GM21381 (cell line): ENCODE data around the gene QRSL1.
"Not testable (repeated sequence)": the region's sequence is repeated elsewhere in the genome, so short reads cannot be mapped to it uniquely, and the experiment has no call there.

Experiments used
- ATAC-seq: cut with Tn5 transposase; IDR thresholded peaks from one replicate; pipeline ENCODE4 v1.9.1; 2021; ENCODE audit warnings: mild to moderate bottlenecking, moderate library complexity; ENCODE audit not compliant: unreplicated experiment

The QRSL1 gene

GRCh38 chr6:106629103-106629858, at the start of gene QRSL1, which contains the start of gene RTN4IP1:
TSS of gene QRSL1 (plus strand) at chr6:106629578. CDS start at chr6:106629682, 104 bp downstream.
TSS of gene RTN4IP1 (minus strand) at chr6:106629498. CDS start at chr6:106629021, 477 bp downstream.
- ATAC-seq, result peak; percentile 80

- ATAC-seq, result no peak
Observed at GRCh38 chr6:106581468-106581867, 47.9 kb upstream of the QRSL1 start.

DNA sequence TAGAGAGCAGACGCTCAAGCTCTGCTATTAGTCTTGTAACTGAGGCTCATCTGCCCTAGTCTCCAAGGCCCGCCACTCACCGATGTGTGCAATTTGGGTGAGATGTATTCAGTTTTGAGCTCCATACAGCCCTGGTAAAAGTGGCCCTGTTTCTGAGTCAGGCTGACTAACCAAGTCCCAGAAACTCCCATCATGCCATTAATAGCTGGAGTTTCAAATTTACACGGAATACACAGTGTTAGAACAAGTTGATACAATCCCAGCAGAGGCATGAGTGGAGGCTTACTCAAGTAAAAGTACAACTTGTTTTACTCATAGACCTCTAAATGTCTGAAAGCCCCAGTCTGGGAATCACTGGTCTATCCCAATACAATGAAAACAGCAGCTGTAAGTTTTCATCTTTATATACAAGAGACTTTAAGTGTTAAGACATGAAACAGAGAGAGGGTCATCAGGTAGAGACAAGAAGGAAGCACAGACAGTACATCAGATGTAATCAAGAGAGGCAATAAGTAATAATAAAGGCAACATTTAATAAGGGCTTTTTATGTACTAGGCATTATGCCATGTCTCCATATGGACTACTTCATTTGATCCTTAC, 42.5 kb upstream of the QRSL1 start:
- ATAC-seq, result no peak

GRCh38 chr6:106588937-106589336, 40.4 kb upstream of the QRSL1 start:
- ATAC-seq, result not testable (repeated sequence)

- ATAC-seq, result no peak
Observed at GRCh38 chr6:106591111-106591825, 38.1 kb upstream of the QRSL1 start.

DNA sequence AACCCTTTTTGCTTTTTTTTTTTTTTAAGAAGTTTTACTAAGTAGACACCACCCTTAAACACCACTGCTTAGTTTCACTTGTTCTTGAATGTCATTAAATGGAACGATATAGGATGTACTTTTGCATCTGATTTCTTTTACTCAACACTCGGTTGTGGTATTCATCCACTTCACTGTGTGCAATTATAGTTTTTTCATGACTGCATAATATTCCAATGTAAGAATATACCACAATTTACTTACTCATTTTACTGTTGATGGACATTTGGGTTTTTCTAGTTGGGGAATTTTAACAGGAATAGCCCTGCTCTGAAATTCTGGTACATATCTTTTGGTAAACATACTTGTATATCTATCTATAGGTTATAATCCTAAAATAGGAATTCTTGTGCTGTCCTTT, 29.9 kb upstream of the QRSL1 start:
- ATAC-seq, result no peak

DNA sequence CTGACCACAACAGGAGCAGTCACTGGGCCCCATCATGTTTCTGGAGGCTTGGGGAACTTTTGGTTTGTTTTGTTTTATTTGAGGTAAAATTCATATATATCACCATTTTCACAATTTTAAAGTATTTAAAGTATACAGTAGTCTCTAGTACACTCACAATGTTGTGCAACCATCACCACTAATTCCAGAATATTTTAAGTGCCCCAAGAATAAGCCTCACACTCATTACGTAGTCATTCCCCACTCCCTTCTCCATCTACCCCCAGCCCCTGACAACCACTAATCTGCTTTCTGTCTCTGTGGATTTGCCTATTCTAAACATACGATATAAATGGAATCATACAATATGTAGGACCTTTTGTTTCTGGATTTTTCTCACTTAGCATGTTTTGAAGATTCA, 29.0 kb upstream of the QRSL1 start:
- no peak for ATAC-seq

DNA sequence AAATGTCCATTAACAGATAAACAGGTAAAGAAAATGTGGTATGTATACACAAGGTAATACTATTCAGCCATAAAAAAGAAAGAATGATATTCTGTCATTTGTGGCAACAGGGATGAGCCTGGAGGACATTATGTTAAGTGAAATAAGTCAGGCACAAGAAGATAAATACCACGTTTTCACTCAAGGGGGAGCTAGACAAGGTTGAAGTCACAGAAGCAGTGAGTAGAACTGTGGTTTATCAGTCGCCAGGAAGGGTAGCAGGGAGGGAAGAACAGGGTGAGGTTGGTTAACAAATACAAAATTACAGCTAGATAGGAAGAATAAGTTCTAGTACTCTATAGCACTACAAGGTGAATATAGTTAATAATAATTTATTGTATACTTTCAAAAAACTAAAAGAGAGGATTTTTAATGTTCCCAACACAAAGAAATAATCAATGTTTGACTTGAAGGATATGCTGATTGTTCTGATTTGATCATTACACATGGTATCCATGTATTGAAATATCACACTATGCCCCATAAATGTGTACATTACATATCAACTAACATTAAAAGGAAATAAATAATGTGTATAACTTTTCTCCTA, 21.2 kb upstream of the QRSL1 start:
- ATAC-seq, result peak; percentile 69

GRCh38 chr6:106609699-106610098, 19.7 kb upstream of the QRSL1 start:
- no peak for ATAC-seq

DNA sequence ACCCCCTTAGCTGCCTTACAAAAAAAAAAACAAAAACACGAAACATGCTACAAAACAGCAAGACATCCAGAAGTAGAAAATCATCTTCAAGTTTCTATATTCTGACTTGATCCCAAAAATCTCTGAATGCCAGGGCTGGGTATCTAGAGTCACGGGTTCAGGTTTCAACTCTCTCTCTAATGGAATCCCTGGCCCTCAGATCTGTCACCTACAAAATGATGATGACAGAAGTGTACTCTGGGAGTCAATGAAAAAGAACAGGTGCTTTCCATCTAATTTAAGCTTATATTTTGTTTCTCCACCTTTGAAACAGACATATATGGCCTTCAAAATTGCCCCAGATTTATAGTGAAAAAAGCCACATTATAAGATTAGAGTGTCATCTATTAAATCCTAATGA, 18.3 kb upstream of the QRSL1 start:
- no peak for ATAC-seq

- ATAC-seq, result no peak
Observed at GRCh38 chr6:106612671-106613416, 16.5 kb upstream of the QRSL1 start.

GRCh38 chr6:106613590-106613989, 15.8 kb upstream of the QRSL1 start:
- no peak for ATAC-seq

GRCh38 chr6:106614166-106614565, 15.2 kb upstream of the QRSL1 start:
- ATAC-seq, result no peak

DNA sequence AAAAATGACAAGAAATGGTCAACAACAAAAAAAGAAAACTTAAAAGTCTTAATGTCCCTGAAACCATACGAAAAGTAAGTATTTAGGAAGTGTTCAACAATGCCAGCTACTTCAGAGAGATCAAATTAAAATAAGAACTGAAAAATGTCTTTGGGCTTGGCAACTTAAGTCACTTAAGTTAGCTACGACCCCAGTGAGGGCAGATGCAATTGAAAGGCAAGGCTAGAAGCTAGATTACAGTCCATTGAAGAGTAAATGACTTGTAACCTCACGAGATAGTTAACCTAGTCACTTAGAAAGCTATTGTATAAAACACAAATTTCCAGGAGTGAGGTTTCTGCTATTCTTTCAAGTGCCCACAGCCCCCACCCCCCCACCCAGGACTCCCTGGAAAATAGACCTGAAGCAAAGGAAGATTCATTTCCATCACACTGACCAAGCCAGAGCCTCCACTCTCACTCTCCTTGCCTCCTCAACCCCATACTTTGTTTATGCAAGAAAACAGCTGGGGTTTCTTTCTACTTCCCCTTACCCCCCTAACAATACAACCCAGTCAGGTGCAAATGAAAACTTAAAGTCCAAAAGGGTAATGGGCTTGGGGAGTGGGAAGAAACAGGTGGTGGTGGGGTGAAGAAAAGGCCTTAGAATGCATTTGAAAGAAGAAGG, 14.7 kb upstream of the QRSL1 start:
- ATAC-seq, result no peak

DNA sequence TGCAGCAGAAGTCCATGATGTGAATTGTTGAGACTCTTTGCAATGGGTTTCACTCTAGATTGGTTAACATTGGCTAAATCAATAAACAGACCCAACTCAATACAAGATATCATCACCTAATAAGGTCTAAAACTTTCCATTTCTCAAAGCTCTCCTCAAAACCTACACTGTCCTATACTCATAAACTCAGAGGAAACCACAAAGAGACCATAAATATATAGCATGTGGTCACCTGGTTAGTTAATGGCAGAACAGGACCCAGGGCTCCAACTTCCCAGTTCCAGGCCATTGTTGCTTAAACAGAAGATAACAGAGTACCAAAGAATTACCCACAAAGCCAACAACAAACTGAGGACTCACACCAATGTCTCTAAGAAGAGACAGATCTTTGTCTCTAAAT, 12.1 kb upstream of the QRSL1 start:
- ATAC-seq, result peak; percentile 75

DNA sequence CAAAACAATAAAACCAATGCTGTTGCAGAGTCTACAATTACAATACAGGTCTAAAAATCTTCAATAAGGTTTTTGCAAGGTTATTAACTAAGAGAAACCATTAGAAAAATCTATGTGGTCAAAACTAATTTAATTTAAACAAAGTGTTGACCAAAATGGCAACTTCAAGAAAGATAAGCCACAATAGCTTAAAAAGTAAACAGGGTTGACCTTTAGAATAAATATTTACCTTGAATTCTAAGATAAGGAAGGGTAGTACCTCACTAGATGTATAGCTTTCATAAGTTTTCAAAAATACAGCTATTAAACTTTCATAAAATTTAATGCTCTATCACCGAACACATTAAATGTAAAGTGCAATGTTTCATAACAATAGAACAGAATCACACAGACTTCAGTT, 11.5 kb upstream of the QRSL1 start:
- ATAC-seq, result no peak

DNA sequence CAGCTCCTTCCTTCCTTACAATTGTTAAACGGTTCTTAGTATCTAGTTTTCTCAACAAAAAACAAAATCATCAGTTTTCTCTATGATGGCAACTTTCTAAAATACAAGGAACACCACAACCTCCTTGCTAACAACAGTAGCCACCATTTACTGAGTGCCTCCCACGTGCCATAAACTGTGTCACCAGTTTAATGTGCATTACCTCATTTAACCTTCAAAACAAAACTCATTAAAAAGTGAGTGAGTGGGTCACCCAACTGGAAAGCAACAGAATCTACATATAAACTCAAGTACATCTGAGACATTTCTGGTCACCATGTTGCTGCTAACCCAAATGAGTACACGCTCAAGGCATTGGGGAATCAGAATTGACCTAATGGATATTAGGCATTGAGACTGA, 11.1 kb upstream of the QRSL1 start:
- no peak for ATAC-seq

GRCh38 chr6:106619223-106619622, 10.2 kb upstream of the QRSL1 start:
- ATAC-seq, result no peak

DNA sequence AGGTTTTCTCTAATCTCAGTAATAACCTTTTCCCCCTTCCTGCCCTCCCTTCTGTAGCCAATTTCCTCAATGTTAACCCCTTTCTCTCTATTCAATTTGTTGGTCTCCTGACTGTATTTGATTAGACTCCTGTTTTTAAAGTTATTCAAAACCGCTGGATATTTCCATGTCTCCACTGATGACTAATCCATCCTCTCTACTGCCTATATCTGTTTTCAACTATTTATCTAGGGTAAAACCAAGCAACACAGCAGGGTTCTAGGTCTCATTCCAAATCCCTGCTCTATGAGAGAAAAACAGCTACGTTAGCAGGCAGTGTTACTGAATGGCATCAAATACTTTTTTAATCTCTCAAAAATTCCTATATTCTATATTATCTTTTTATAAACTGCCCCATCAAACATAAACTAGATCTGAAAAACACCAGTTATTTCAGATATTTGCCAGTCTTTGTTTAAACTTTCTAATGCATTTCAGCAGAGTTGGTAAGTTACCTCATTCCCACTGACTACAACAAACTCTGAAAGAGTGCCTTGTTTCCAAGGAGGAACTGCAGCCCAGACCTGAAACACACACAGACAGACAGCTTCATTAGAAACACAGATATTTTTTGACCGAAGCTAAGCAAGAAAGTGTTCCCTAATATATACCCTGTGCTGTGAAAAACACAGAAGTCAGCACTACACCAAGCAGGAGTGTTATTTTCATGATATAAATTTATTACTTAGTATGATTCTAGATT, 8.3 kb upstream of the QRSL1 start:
- ATAC-seq, result no peak

DNA sequence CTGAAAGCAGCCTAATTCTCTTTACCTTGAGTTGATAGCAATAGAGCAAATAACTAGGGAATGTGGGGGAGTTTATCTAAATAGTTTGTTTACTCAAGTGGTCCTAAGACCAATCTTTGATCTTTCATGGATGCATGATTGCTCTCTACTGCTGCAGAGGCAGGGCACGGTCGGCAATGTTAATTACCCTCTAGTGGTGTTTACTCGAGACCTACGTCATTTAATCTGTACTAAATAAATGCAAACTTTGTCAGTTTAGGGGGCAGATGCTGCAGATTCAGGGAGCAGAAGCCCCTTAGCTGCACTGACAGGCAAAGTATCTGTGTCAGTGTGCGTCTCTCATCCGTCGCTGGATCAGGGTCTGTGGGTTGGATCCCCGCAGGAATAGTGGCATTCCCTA, 7.0 kb upstream of the QRSL1 start:
- ATAC-seq, result no peak
